HG02885 (cell line): Measurements from ENCODE around the gene CDH18.

Source experiments
- ATAC-seq: cut with Tn5 transposase; IDR thresholded peaks from one replicate; pipeline ENCODE4 v1.9.1; 2021; ENCODE audit warnings: mild to moderate bottlenecking; ENCODE audit not compliant: unreplicated experiment, poor library complexity

The CDH18 gene

DNA sequence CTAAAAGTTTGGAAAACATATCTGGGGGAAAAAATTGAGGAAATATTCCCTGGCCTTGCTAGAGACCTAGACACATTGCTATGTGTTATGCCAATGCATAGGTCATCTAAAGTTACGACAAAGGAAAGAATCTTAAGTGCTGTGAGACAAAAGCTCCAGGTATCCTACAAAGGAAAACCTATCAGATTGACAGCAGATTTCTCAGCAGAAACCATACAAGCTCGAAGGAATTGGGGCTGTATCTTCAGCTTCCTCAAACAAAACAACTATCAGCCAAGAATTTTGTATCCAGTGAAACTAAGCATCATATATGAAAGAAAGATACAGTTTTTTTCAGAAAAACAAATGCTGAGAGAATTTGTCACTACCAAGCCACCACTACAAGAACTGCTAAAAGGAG, 234.4 kb downstream of the CDH18 start:
- ATAC-seq = no peak

- ATAC-seq = no peak
These were observed 236.7 kb downstream of the CDH18 start for GRCh38 chr5:19751326-19751725.

GRCh38 chr5:19745247-19745646, 242.8 kb downstream of the CDH18 start:
- ATAC-seq = no peak

DNA sequence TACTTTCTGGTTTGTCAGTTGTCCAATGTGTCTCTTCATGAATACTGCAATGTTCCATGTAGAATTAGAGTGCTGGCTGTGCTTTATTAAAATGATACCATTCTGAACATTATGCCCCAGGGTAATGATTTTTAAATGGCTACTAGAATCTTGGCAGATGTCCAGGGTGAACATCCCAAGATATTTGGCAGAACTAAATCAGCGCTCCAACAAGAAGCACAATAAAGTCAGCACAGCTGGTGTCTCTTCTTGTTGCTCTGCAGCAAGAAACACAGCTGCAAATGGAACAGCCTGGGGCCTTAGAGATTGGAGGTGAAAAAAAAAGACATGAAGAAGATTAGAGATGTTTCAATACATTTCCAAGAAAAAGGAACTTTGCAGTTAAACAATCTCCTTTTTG, 248.3 kb downstream of the CDH18 start:
- no peak for ATAC-seq

GRCh38 chr5:19734776-19735175, 253.2 kb downstream of the CDH18 start:
- no peak for ATAC-seq

DNA sequence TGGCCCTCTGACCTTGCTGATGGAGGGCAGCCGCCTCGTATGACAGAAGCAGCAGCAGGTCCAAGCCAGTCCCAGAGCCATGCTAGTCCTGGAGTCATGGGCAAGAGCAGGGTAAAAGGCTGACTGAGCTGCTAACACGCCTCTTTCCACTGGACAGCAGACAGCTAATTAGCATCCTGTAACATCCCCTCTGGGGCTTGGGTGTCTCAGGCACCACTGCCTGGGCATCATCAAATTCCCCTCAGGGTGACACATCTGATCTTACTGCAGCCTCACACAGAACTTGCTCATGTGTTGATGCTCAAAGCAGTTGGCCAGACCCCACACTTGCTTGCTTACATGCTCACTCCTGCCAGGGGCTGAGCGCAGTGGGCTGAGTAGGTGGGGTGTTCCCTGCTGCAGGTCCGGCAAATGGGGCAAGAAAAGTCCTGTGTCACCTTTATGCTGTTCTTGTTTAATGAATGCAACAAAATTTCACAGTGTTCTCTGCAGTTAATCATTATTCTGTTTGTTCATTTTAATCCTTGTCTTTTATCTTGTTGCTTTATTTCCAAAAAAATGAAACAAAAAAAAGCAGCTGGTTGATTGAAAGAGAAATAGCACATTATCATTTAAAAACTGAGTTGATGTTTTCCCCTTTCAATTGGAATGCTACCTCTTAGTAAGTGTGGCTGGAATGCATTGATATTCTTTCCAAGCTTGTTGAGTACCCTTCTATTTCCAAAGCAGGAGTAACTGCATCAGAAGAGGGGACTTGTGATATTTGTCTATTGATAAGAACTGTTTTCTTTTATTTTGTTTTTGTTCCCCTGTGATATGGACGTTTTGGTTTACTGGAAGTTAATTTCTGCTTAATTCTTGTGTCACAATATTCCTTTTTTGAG, 254.1 kb downstream of the CDH18 start:
- ATAC-seq = no peak

DNA sequence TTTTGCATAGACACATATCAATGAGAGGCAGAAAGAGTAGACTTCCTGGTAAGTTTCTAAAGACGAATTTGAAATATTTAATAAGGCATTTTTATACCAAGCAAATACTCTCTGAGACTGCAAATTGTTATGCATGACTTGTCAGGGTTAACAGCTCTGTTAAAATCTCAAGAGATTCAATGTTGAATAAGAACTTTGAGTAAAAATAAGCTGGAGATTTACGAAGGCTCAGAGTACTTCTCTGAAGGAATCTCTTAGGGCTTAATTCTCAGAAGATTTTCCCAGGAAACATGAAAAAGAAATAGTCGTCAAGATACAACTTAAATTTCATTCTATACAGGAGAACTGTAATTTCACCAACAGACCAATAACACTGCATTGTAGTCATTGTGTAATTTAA, 259.4 kb downstream of the CDH18 start:
- ATAC-seq = no peak

DNA sequence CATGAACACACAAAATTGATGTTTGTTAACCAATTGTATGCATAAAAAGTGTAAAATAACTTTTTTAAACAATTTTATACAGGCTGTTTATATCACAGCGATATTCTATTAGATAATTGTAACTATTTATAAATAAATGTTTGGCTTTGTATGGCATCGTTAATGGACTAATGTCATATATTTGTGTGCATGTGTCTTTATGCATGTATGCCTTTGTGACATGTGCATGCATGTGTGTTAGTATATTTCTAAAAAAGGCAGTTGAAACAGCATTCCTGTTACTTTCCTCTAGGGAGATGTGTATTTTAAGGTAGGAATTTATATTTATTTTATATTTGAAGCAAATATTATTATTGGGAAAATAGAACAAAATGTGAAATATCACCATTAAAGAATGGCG, 268.9 kb downstream of the CDH18 start:
- ATAC-seq = no peak

DNA sequence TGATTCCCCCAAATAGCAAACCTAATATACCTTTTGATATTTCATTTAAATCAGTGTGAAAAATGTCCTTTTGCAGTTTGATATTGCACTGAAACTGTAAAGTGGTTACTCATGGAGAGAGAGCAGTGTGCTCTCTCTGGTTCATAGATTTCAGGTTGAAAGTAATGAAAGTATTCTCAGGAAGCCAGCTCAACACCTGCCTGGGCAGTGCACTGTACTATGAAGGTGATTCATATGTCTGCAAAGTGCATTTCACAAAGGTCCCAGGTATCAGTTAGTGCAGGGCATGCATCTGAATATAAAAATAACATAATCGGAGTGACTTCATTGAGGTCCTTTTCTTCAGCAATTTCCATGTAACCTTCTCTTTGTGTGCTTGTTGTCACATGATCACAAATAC, 274.3 kb downstream of the CDH18 start:
- ATAC-seq = no peak

DNA sequence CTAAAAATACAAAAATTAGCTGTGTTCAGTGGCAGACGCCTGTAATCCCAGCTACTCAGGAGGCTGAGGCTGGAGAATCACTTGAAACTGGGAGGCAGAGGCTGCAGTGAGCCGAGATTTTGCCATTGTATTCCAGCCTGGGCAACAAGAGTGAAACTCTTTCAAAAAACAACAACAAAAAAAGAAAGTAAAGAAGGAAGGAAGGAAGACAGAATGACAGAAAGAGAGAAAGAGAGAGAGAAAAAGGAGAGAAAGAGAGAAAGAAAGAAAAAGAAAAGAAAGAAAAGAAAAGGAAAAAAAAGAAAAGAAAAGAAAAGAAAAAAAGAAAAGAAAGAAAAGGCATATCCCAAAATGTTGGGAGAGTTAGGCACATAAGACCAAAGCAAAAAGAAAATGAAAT, 278.6 kb downstream of the CDH18 start:
- no peak for ATAC-seq

GRCh38 chr5:19706776-19707175, 281.2 kb downstream of the CDH18 start:
- ATAC-seq = no peak

GRCh38 chr5:19701731-19702130, 286.3 kb downstream of the CDH18 start:
- ATAC-seq = no peak

GRCh38 chr5:19694949-19695611, 292.9 kb downstream of the CDH18 start:
- ATAC-seq = no peak

DNA sequence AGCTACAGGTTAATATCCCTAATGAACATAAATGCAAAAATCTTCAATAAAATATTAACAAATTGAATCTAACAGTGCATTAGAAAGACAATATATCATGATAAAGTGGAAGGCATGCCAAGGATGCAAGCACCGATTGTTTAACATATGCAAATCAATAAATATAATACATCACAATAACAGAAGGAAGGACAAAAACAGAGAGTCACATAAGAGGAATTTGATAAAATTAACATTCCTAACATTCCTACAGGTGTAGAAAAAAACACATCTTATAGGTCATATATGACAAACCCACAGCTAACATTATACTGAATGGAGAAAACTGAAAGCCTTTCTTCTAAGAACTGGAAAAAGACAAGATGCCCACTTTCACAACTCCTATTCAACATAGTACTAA, 297.0 kb downstream of the CDH18 start:
- ATAC-seq = no peak

GRCh38 chr5:19685473-19685872, 302.5 kb downstream of the CDH18 start:
- ATAC-seq = no peak

DNA sequence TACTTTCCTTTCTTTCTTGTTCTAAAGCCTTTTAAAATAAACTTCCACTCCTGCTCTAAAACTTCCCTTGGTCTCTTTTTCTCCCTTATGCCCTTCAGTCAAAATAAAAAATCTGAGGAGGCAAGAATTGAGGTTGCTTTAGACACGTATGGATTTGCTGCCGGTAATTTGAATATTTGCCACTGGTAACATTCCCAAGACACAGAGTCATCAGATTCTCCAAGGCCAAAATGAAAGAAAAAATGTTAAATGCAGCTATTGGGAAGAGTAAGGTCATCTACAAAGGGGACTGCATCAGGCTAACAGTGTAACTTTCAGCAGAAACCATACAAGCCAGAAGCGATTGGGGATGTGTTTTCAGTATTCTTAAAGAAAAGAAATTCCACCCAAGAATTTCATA, 311.1 kb downstream of the CDH18 start:
- no peak for ATAC-seq

GRCh38 chr5:19660679-19661078, 327.3 kb downstream of the CDH18 start:
- no peak for ATAC-seq

DNA sequence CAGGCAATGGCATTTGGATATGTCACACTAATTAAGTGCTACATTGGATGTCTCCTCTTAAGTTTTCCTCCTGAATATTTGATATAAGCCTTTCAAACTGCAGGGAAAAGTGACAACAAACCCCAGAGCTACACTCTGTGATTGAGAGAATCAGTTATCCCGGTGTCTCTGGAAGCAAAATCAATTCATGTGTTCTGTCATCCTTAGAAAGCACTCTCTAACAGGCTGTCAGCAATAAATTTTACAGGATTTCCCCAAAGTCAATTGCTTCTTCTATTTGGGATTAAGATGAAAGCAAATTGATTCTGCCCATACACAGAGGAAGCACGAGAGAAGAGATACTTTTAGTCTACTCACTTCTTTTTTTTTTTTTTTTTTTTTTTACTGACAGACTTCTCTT, 332.4 kb downstream of the CDH18 start:
- no peak for ATAC-seq

GRCh38 chr5:19638461-19638860, 349.5 kb downstream of the CDH18 start:
- no peak for ATAC-seq

- ATAC-seq = no peak
These were observed 357.1 kb downstream of the CDH18 start for GRCh38 chr5:19630876-19631275.

DNA sequence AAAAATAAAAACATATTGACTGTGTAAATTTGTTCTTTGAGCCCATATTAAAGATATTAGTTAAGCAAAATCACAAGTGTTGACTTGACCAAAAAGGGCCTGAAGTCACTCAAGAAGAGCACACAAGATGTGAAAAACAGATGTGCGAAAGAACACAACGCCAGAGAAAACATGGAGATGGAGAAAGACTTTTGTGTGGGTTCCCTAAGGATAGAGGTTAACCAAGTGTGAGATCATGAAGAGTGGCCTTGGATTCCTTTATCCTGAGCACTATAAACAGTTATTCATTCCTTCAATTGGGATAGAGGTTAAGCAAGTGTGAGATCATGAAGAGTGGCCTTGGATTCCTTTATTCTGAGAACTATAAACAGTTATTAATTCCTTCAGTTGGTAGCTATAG, 361.8 kb downstream of the CDH18 start:
- no peak for ATAC-seq

DNA sequence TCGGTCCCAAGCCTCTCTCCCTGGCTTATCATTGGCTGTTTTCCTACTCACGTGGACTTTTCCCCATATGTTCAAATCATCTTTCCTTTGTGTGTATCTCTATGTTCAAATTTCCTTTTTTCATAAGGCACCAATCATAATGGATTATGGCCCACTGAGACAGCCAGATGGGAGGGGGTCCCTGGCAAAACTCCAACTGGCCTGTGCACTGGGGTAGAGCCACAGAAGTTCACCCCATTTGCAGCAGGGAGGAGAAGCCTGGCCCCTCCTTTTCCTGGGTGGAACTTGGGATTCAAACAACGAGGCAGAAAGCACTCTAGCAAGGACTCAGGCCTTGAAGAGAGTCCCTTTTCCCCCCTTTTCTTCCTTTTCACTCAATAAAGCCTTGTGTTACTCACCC, 362.4 kb downstream of the CDH18 start:
- ATAC-seq = no peak
